ENCODE data around the gene CCDC149. TPM values are rescaled to one million over a fixed set of nuclear protein-coding genes. Genes with fewer than 3 reads are reported as not detected.

Gene CCDC149
- 1 to 10 TPM; 2.8 to 10.0 (median 4.8) TPM for total RNA-seq

DNA sequence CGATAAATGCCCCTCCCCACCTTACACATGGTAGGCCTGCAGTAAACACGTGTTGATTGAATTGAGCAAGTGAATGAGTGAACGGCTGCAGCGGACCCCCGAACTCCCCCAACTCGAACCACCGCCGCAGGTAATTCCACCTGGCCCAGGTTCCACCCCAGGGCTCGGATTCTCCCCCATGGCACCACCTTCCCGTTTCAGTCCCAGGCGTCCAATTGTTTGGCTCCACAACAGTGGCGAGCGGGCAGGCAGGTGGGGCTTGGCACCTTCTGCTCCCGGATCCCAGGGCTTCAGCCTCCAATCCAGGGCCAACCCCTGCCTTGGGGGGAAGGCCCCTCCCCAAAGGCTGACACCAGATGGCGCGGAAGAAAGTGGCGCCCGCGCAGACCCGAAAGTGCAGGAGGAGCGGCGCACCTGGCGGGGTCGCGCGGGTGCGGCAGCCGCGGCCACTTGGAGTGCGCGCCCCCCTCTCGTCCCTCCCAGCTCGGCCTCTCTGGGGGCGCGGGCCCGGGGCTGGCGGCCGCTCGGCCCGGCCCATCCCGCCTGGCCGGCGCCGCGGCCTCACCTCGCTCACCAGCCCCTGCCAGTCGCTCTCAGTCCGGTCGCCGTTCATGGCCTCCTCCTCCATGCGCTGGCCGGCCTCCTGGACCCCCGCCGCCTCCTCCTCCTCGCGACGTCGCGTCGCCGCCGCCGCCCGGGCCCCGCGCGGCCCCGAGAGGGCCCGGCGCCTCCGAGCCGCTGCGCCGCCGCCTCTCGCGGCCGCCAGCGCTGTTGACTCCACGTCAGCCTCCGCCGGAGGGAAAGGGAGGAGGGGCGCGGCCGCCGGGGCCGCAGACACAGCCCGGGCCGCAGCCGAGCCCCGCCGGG is at the start of gene CCDC149:
Gene CCDC149 (minus strand): TSS at position 791 of the 867 bp plus-strand sequence. CDS start 178 bp downstream, at position 613.
- peak within 1 kb of the TSS; percentile 46 to 76 (median 68) for H3K4me3 ChIP-seq
- H3K9me3 ChIP-seq: no peaks in the 10 kb centered on the region
- H3K27me3 ChIP-seq: no peaks in the 10 kb centered on the region
- peaks cover 0 to 10% of the 10 kb centered on the region in 2 donors for H3K36me3 ChIP-seq
- H3K27ac ChIP-seq: peak within 1 kb of the TSS; percentile 70 to 86 (median 78)
- peak; percentile 21 to 62 for DNase-seq
- in situ Hi-C loops (cut with MboI; ENCODE audit: low sequenced_read_pairs in 4 of 4) (no loop called here), intact Hi-C loops (cut with DNase I; ENCODE audit: low total_unique reads) (no loop called here)
- ATAC-seq: peak; percentile 82 to 88
- H3K4me1 ChIP-seq: peaks cover 0 to 4% of the 10 kb centered on the region in 2 donors
- TF ChIP-seq POLR2A (IDR thresholded peaks at IDR 0.05): peak; percentile 49 to 57
- TF ChIP-seq, protein P1, sequence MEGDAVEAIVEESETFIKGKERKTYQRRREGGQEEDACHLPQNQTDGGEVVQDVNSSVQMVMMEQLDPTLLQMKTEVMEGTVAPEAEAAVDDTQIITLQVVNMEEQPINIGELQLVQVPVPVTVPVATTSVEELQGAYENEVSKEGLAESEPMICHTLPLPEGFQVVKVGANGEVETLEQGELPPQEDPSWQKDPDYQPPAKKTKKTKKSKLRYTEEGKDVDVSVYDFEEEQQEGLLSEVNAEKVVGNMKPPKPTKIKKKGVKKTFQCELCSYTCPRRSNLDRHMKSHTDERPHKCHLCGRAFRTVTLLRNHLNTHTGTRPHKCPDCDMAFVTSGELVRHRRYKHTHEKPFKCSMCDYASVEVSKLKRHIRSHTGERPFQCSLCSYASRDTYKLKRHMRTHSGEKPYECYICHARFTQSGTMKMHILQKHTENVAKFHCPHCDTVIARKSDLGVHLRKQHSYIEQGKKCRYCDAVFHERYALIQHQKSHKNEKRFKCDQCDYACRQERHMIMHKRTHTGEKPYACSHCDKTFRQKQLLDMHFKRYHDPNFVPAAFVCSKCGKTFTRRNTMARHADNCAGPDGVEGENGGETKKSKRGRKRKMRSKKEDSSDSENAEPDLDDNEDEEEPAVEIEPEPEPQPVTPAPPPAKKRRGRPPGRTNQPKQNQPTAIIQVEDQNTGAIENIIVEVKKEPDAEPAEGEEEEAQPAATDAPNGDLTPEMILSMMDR (IDR thresholded peaks at IDR 0.05 in 4 of 5, conservative IDR thresholded peaks at IDR 0.05 in 1 of 5): no peak

DNA sequence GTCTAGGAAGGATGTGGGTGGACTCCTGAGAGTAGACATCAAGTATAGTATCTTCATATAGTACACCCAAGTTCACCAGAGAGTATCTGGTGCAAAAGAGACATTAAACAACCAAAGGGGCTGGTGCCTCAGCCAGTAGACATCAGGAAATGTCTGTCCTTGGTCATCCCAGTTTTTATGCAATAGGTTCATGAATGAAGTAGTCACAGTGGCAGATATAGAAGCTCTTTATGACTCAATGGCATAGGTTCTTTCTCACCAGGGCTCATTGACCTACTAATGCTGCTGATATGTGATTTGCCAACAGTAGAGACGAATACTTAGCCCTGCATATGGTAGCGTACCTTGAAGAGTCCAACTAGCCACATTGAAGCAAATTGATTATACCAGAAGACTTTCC is 45.0 kb upstream of the CCDC149 start:
- TF ChIP-seq, protein P1 (IDR thresholded peaks at IDR 0.05 in 4 of 5, conservative IDR thresholded peaks at IDR 0.05 in 1 of 5): no peak
- TF ChIP-seq POLR2A (IDR thresholded peaks at IDR 0.05): no peak
- Histone ChIP-seq H3K36me3 (no peaks in the 10 kb centered on the region), H3K4me1 (no peaks in the 10 kb centered on the region), H3K27ac (no peak overlapping the region), H3K9me3 (no peaks in the 10 kb centered on the region), H3K27me3 (no peaks in the 10 kb centered on the region), H3K4me3 (no peak overlapping the region)
- intact Hi-C loops (cut with DNase I; ENCODE audit: low total_unique reads) (no loop called here), in situ Hi-C loops (cut with MboI; ENCODE audit: low sequenced_read_pairs in 4 of 4) (no loop called here)
- DNase-seq (no peak), ATAC-seq (no peak)

DNA sequence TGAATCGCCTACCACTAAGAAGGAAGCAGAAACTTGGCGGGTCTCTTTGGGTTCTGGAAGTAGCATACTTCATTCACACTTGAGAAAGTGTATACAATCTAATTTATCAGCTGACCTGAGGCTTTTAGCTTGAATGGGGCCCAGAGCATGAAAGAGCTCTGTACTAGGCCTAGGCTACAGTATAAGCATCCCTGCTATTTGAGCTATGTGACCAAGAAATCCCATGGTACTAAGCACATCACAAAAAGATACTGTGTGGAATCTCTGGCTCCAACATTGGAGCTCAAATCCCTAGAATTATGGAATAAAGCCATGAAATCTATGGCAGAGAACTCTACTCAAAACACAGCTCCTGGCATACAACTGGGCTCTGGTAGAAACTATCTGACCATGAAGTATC is 43.9 kb upstream of the CCDC149 start:
- H3K27me3 ChIP-seq: no peaks in the 10 kb centered on the region
- no peaks in the 10 kb centered on the region for H3K4me1 ChIP-seq
- ATAC-seq (no peak), DNase-seq (no peak)
- TF ChIP-seq, protein P1 (IDR thresholded peaks at IDR 0.05 in 4 of 5, conservative IDR thresholded peaks at IDR 0.05 in 1 of 5): no peak
- no peak for TF ChIP-seq POLR2A (IDR thresholded peaks at IDR 0.05)
- no peak overlapping the region for H3K4me3 ChIP-seq
- H3K36me3 ChIP-seq: no peaks in the 10 kb centered on the region
- H3K9me3 ChIP-seq: no peaks in the 10 kb centered on the region
- H3K27ac ChIP-seq: no peak overlapping the region
- in situ Hi-C loops (cut with MboI; ENCODE audit: low sequenced_read_pairs in 4 of 4): no loop called here
- intact Hi-C loops (cut with DNase I; ENCODE audit: low total_unique reads): no loop called here

DNA sequence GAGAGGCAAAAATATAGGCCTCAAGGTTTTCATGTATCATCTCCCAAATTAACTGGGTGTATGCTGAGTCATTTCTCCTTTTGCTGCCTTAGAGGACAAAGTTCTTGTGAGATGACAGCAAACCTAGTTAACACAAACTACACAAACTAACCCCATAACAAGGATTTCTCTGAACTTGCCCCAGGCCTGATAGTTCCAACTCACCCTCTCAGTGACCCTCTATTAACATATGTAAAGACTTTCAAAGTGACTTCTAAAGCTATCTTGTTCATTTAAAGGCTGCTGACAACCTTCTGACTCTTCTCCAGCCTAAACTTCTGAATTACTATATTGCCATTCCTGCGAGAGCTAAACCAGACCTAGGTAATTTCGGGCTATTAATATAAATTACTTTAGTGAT is 43.2 kb upstream of the CCDC149 start:
- Histone ChIP-seq H3K4me1 (no peaks in the 10 kb centered on the region), H3K4me3 (no peak overlapping the region), H3K27me3 (no peaks in the 10 kb centered on the region), H3K9me3 (no peaks in the 10 kb centered on the region), H3K36me3 (no peaks in the 10 kb centered on the region), H3K27ac (no peak overlapping the region)
- TF ChIP-seq POLR2A (IDR thresholded peaks at IDR 0.05): no peak
- TF ChIP-seq, protein P1 (IDR thresholded peaks at IDR 0.05 in 4 of 5, conservative IDR thresholded peaks at IDR 0.05 in 1 of 5): no peak
- intact Hi-C loops (cut with DNase I; ENCODE audit: low total_unique reads): no loop called here
- in situ Hi-C loops (cut with MboI; ENCODE audit: low sequenced_read_pairs in 4 of 4): no loop called here
- DNase-seq (no peak), ATAC-seq (no peak)
